H1 (cell line): ENCODE data around the gene SLC43A2. TPM values are rescaled to one million over a fixed set of nuclear protein-coding genes. Genes with fewer than 3 reads are reported as not detected.

Experiments used
- polyA plus RNA-seq, 7 experiments: library from polyadenylated mRNA; depleted of rRNA in 3 of 7; stranded (reverse) in 5 of 7; unstranded in 2 of 7; fragments of >200 nt in 5 of 7; fragments of 200-250 nt in 2 of 7; gene quantifications; 1 replicate in 5 of 7; 2 replicates in 1 of 7; 4 replicates in 1 of 7; pipeline versions ENCODE4 v1.2.1 to v1.2.3, GENCODE V29; 2011 to 2013; ENCODE audit warnings: missing spikeins in 2 of 7, mixed read lengths in 2 of 7
- total RNA-seq: library from RNA; stranded (reverse); fragmentation: NEBNext Ultra II Directional; extraction: Animal tissue kit (Norgen Biotek cat#: 25700); gene quantifications from 2 replicates; pipeline ENCODE4 v1.2.1, GENCODE V29; 2021
- TF ChIP-seq, protein P1 (sequence below): IDR thresholded peaks from 2 replicates; pipeline ENCODE4 v1.6.1; 2011; ENCODE audit warnings: low read depth, mild to moderate bottlenecking, low read length; ENCODE audit not compliant: insufficient read depth

The SLC43A2 gene
- total and polyA plus RNA-seq, 2 of the 8 experiments (the other 6 are each of a cell fraction or from before 2014, with no cell fraction given): 6.6 to 10.5 TPM

DNA sequence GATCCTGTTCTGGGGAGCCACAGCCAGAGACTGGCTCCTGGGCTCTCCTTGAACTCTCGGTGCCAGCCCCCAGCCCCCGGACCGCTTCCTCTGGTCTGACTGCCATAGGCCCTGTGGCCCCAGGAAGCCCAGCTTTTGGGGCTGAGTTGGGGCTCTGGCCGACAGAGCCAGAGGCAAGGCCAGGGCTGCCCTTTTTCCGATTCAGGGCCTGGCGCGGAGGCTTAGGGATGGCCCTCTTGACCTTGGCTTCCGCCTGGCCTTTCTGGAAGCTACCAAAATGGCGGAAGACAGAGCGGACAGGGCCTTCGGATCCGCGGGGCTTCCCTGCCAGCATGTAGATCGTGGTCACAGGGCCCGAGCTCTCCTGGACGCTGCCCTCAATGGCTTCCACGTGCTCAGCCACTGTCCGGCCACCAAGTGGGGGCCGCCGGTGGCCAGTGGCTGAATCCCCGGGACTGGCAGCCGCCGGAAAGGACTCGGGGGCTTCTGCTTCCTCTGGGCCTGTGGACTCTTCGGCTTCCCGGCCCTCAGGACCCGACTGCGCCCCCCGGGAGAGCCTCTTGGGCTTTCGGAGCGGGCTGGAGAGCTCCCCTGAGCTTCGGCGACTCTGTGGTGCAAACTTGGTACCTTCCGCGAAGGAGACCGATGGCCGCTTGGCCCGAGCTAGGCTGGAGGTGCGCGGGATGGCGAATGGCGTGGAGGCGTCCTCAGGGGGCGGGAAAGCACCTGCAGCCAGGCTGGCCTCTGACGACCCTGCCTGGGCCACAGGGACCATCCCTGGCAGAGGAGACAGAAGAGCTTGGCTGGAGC is 6.4 kb upstream of the SLC43A2 start (continued):
- TF ChIP-seq, protein P1, sequence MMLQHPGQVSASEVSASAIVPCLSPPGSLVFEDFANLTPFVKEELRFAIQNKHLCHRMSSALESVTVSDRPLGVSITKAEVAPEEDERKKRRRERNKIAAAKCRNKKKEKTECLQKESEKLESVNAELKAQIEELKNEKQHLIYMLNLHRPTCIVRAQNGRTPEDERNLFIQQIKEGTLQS: no peak
